ENCODE measurements around the gene DNAJC11. TPM values are rescaled to one million over a fixed set of nuclear protein-coding genes. Genes with fewer than 3 reads are reported as not detected.

DNAJC11 gene
- total RNA-seq, 2 experiments from 2014 or later, result 77.6 to 83.0 TPM

DNA sequence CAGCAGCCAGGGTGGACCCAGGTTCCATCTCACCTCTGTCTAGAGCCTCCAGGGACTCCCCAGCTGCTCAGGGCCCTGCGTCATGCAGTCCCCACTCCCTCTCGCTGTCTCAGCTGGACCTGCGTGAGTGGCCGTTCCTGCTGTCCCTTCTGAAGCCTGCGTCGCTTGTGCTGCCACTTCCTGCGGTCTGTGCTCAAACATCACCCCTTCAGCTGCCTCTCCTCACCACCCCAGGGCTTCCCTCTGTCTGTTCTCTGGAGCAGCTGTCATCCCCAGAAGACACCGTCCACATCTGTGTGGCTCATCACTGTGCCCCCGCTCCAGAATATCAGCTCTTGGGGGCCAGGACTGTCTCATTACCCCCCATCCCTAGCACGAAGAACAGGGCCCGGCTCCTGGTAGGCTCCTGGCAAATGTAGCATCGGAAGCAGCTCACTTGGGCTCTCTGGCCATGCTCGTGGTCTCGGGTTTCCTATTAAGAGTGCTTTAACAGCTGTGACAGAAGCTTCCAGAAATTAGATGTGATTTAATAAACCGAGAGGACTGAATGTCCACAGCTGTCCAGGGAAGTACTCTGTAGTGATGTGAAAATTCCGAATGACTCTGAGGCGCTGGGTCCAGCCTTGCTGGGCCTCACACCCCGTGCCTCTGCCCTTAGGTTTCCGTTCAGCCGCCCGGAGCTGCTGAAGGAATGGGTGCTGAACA, 73.6 kb downstream of the DNAJC11 start:
- Mint-ChIP-seq H3K27ac (no peak overlapping the region), H3K4me1 (peaks cover 23% of the 10 kb centered on the region), H3K27me3 (no peaks in the 10 kb centered on the region), H3K4me3 (no peak overlapping the region), H3K9me3 (no peaks in the 10 kb centered on the region), H3K36me3 (peaks cover 17% of the 10 kb centered on the region)
- DNase-seq, result no peak

DNA sequence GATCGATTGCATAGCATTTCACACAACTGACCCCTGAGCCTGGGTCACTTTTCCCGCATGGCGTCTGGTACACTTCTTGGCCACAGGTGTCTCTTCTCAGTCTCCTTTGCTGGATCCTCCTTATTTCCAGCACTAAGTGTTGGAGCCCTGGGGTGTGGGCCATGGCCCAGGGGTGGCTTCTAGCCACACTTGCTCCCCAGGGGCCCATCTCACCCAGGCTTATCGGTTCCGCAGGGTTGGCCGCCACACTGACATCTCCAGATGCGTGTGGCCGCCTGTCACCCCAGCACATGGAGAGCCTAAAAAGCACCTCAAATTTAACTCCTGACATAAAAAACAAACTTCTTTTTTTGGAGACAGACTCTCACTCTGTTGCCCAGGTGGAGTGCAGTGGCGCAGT, 74.6 kb downstream of the DNAJC11 start:
- peak overlapping the region; percentile 16 for H3K27ac Mint-ChIP-seq
- DNase-seq, result no peak
- no peaks in the 10 kb centered on the region for H3K27me3 Mint-ChIP-seq
- H3K4me1 Mint-ChIP-seq, result peaks cover 23% of the 10 kb centered on the region
- H3K9me3 Mint-ChIP-seq, result no peaks in the 10 kb centered on the region
- peaks cover 17% of the 10 kb centered on the region for H3K36me3 Mint-ChIP-seq
- H3K4me3 Mint-ChIP-seq, result peak overlapping the region; percentile 89

- peak overlapping the region; percentile 89 for H3K4me3 Mint-ChIP-seq
- peak overlapping the region; percentile 72 for H3K27ac Mint-ChIP-seq
- H3K27me3 Mint-ChIP-seq, result no peaks in the 10 kb centered on the region
- H3K4me1 Mint-ChIP-seq, result peaks cover 23% of the 10 kb centered on the region
- DNase-seq, result no peak
- H3K9me3 Mint-ChIP-seq, result no peaks in the 10 kb centered on the region
- H3K36me3 Mint-ChIP-seq, result peaks cover 17% of the 10 kb centered on the region
These were observed 75.9 kb downstream of the DNAJC11 start for GRCh38 chr1:6625584-6626149.

- no peaks in the 10 kb centered on the region for H3K9me3 Mint-ChIP-seq
- peaks cover 23% of the 10 kb centered on the region for H3K4me1 Mint-ChIP-seq
- peaks cover 21% of the 10 kb centered on the region for H3K36me3 Mint-ChIP-seq
- DNase-seq, result peak; percentile 89
- no peaks in the 10 kb centered on the region for H3K27me3 Mint-ChIP-seq
- peak within 1 kb of the TSS; percentile 72 for H3K27ac Mint-ChIP-seq
- H3K4me3 Mint-ChIP-seq, result peak within 1 kb of the TSS; percentile 89
These were observed 76.7 kb downstream of the DNAJC11 start, which contains the start of gene THAP3 for GRCh38 chr1:6624710-6625583. TSS of gene THAP3 (plus strand) at chr1:6624868. CDS start at chr1:6625219, 351 bp downstream.

- no peak overlapping the region for H3K4me3 Mint-ChIP-seq
- peaks cover 23% of the 10 kb centered on the region for H3K4me1 Mint-ChIP-seq
- peaks cover 21% of the 10 kb centered on the region for H3K36me3 Mint-ChIP-seq
- no peak overlapping the region for H3K27ac Mint-ChIP-seq
- no peak for DNase-seq
- no peaks in the 10 kb centered on the region for H3K27me3 Mint-ChIP-seq
- no peaks in the 10 kb centered on the region for H3K9me3 Mint-ChIP-seq
These were observed 78.2 kb downstream of the DNAJC11 start for GRCh38 chr1:6623269-6623965.

- no peak overlapping the region for H3K27ac Mint-ChIP-seq
- no peak for DNase-seq
- H3K36me3 Mint-ChIP-seq, result peaks cover 18% of the 10 kb centered on the region
- H3K4me3 Mint-ChIP-seq, result no peak overlapping the region
- H3K9me3 Mint-ChIP-seq, result no peaks in the 10 kb centered on the region
- no peaks in the 10 kb centered on the region for H3K27me3 Mint-ChIP-seq
- peaks cover 20% of the 10 kb centered on the region for H3K4me1 Mint-ChIP-seq
These were observed 79.0 kb downstream of the DNAJC11 start for GRCh38 chr1:6622396-6623152.

GRCh38 chr1:6621429-6622391, 79.9 kb downstream of the DNAJC11 start:
- H3K27ac Mint-ChIP-seq, result no peak overlapping the region
- H3K36me3 Mint-ChIP-seq, result peaks cover 19% of the 10 kb centered on the region
- peaks cover 14% of the 10 kb centered on the region for H3K4me1 Mint-ChIP-seq
- no peaks in the 10 kb centered on the region for H3K27me3 Mint-ChIP-seq
- H3K4me3 Mint-ChIP-seq, result no peak overlapping the region
- DNase-seq, result no peak
- H3K9me3 Mint-ChIP-seq, result no peaks in the 10 kb centered on the region

DNA sequence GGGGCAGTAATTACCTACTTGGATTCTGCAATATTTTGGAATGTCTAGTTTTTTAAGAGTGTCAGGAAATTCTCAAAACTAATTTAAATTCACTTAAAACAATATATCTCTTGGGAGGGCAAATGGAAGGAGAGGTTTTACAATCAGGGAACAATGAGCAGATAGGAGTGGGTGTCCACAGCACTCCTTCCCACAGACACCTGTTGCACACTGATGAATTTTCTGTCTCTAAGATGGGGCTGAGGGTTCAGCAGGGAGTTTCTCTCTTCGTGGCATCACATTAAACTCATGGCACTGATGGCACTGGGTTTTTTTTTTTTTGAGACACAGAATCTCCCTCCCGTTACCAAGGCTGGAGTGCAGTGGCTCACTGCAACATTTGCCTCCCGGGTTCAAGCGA, 82.6 kb downstream of the DNAJC11 start:
- Mint-ChIP-seq H3K4me1 (peaks cover 8% of the 10 kb centered on the region), H3K9me3 (no peaks in the 10 kb centered on the region), H3K4me3 (no peak overlapping the region), H3K27me3 (no peaks in the 10 kb centered on the region), H3K36me3 (peaks cover 17% of the 10 kb centered on the region), H3K27ac (no peak overlapping the region)
- no peak for DNase-seq

DNA sequence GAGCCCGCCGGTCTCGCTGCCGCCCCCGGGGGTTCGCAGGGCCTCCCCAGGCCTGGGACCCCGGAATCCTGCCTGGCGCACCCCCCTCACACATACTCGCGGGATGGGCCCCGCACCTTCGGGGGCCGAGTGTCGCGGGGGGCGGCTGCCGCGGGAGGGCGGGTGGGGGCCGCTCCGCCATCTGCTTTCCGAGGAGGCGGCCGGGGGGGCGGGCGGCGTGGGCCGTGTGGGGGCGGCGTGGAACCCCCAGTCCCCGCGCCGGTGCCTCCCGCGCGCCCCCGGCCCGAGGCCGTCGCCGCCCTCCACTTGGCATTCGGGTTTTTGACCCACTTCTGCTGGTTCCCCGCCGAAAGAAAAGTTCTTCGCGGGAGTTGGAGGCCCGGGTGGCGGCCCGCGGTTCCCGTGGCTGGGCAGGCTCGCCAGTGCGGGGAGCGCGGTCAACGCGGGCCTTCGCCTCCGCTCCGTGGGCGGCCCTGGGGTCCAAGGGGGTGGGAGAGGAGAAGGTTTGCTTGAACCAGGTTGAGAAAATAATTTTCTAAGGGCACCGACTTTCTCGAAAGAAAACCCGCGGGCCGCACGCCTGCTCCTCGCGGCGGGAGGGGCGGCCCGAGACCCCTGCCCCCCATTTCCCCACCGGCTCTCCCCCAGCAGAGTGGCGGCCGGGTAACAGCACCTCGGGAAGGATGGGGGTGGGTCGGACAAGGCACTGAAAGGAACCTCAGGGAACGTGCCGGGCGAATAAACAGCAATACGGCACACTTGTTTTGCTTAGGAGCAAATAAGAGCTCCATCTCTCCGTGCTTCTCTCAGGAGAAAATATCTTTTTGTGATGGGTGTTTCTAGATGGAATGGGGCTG, 86.5 kb downstream of the DNAJC11 start:
- no peaks in the 10 kb centered on the region for H3K9me3 Mint-ChIP-seq
- H3K36me3 Mint-ChIP-seq, result peaks cover 13% of the 10 kb centered on the region
- H3K4me3 Mint-ChIP-seq, result peak overlapping the region; percentile 77
- DNase-seq, result no peak
- no peaks in the 10 kb centered on the region for H3K27me3 Mint-ChIP-seq
- H3K27ac Mint-ChIP-seq, result no peak overlapping the region
- H3K4me1 Mint-ChIP-seq, result peaks cover 17% of the 10 kb centered on the region

DNA sequence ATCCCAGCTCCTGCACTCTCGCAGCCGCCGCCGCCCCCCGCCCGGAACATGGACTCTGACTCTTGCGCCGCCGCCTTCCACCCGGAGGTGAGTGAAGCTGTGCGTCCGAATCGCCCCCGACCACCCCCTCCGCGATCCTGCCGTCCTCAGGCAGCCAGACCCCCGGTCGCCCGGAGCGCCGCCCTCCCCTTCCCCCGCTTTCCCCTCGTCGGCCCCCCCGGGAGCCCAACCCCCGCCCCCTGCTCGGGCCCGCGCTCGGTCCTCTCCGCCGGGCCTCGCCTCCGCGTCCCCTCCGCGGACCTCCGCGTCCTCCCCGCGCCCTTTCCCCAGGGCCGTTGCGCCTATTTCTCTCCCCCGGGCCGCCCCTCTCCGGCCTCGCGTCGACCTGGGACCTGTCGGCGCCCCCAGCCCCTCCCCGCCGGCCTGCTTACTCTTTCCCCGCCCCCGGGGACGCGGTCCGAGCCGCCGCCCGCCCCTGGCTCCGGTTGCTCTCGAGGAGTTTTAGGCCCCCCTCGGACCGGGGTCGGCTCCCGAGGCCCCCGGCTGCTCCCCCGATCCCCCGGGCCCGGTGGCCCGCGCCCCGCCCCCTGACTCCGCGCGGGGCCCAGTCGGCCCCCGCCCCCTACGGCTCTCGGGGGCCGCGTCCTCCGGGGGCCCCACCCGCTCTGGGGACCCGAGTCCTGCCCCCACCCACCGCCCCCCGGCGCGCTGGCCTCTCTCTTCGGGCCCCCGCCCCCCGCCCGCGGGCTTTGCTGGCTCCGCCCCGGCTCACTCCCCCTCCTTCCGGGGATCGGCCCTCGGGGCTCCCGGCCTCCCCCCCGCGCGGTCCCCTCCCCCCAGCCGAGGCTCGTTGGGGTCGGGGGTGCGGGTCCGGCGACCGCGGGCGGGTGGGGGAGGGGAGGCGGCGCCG, 87.3 kb downstream of the DNAJC11 start:
- peak overlapping the region; percentile 45 for H3K27ac Mint-ChIP-seq
- no peaks in the 10 kb centered on the region for H3K9me3 Mint-ChIP-seq
- H3K27me3 Mint-ChIP-seq, result no peaks in the 10 kb centered on the region
- peaks cover 17% of the 10 kb centered on the region for H3K4me1 Mint-ChIP-seq
- peak; percentile 72 for DNase-seq
- peaks cover 11% of the 10 kb centered on the region for H3K36me3 Mint-ChIP-seq
- peak overlapping the region; percentile 70 for H3K4me3 Mint-ChIP-seq

DNA sequence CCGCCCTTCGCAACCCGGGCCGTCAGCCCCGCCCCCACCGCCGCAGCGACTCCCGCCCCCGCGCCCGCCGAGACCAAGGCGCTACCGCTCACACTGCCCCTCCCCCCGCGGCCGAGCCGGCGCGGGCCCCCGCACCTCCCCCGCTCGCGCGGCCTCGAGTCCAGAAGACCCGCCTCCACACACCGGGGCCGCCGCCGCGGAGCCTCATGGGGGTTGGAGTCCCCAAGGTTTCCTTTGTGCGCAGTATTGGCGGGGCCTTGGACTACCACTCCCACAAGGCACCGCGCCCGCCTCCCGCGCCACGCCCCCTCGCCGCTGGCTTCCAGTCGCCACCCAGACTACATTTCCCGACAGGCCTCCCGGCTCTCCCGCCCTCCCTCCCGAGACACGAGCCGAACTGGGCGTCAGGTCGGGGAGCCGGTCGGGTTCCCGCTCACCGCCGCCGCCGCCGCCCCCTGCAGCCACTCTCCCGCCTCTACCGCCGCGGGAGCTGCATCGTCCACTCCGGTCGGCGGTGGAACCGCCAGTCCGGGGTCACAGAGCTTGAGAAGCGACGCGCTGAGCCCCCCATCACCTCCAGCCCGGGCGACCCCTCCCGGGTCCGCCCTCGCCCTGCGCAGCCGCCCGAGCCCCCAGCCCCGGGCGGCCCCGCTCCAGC, 88.1 kb downstream of the DNAJC11 start, which contains the start of gene PHF13:
TSS of gene PHF13 (plus strand) at position 371 of the 658 bp plus-strand sequence. CDS start 336 bp downstream, outside the sequence.
- Mint-ChIP-seq H3K27ac (peak within 1 kb of the TSS; percentile 76), H3K4me3 (peak within 1 kb of the TSS; percentile 83), H3K9me3 (no peaks in the 10 kb centered on the region), H3K27me3 (no peaks in the 10 kb centered on the region), H3K36me3 (peaks cover 11% of the 10 kb centered on the region), H3K4me1 (peaks cover 17% of the 10 kb centered on the region)
- DNase-seq, result peak; percentile 100
